Peyer's patch (tissue), 4 donors: Measurements from ENCODE around the gene CKS1B. TPM values are rescaled to one million over a fixed set of nuclear protein-coding genes. Genes with fewer than 3 reads are reported as not detected.

Source experiments
- DNase-seq, 3 donors: peaks; one replicate each; pipeline ENCODE4 v3.0.0-alpha.2; 2017 to 2019
- H3K27ac ChIP-seq, 4 donors: fragments of 200-600 bp; sonication (generic); one replicate each; pipeline ENCODE4 v1.5.1; 2016 to 2019
- H3K27me3 ChIP-seq, 2 donors: fragments of 200-600 bp; sonication (generic); one replicate each; pipeline ENCODE4 v1.5.1; 2019
- H3K36me3 ChIP-seq, 3 donors: fragments of 200-600 bp; sonication (generic); one replicate each; pipeline ENCODE4 v1.5.1; 2016 to 2019
- H3K4me1 ChIP-seq, 4 donors: fragments of 200-600 bp; sonication (generic); one replicate each; pipeline ENCODE4 v1.5.1; 2016 to 2019
- H3K4me3 ChIP-seq, 4 donors: fragments of 200-600 bp; sonication (generic); 1 replicate in 3 of 4; 2 replicates in 1 of 4; pipeline ENCODE4 v1.5.1; 2016 to 2019; ENCODE audit warnings: mild to moderate bottlenecking in 1 of 4
- H3K9me3 ChIP-seq, 4 donors: fragments of 200-600 bp; sonication (generic); one replicate each; pipeline ENCODE4 v1.5.1; 2016 to 2019; ENCODE audit warnings: mild to moderate bottlenecking in 1 of 4
- POLR2A ChIP-seq, 2 donors: fragments of 450-650 bp; IDR thresholded peaks; one replicate each; pipeline ENCODE4 v1.5.1; 2017; ENCODE audit warnings: antibody characterized with exemption in 2 of 2, mild to moderate bottlenecking in 2 of 2, moderate library complexity in 2 of 2
- total RNA-seq, 4 donors: library from RNA; depleted of rRNA; stranded (reverse); fragments of >200 nt; gene quantifications; one replicate each; pipeline ENCODE4 v1.1.0, GENCODE V29; 2016
- TF ChIP-seq, protein P1 (sequence below), 6 experiments: fragments of 450-650 bp in 4 of 6; fragments of 200-600 bp in 2 of 6; sonication (generic) in 1 of 6; IDR thresholded peaks; one replicate each; pipeline ENCODE4 v1.5.1; 2017 to 2019; ENCODE audit warnings: antibody characterized with exemption in 6 of 6, mild to moderate bottlenecking in 3 of 6, moderate library complexity in 1 of 6

The CKS1B gene
- total RNA-seq, 4 donors from 2014 or later, result 20.3 to 39.1 (median 26.5) TPM

DNA sequence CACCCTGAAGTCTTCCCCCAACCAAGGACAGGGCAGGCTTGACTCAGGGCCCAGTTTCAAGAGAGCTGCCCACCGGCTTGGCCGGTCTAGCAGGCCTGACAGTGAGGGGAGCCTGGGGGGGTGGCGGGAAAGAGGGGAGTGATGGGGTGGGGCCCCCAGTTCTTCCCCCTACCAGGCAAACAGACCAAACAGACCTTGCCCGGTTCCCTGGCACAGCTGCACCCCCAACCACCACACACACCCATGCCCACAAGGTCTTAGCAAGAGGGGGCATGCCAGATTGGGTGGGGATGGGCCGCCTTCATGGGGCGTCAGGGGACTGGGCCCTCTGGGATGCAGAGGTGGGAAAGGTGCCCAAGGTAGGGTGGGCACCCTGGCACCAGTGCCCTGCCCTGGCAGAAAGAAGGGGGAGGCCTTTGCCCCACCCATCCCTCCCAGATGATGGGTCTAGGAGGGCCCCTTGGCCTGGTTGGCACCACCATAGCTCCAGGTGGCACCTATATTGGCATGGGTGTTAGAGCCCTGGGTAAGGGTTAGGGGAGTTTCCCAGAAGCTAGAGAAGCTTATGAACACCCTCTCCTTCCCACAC, 37.0 kb downstream of the CKS1B start:
- Histone ChIP-seq H3K4me1 (peaks cover 6 to 79% (median 42%) of the 10 kb centered on the region in 4 donors), H3K4me3 (peak overlapping the region in 2 of 4 donors; percentile 55 to 63), H3K27me3 (no peaks in the 10 kb centered on the region), H3K36me3 (peaks cover 0 to 33% (median 0%) of the 10 kb centered on the region in 3 donors), H3K27ac (peak overlapping the region; percentile 94 to 99 (median 96)), H3K9me3 (no peaks in the 10 kb centered on the region)
- TF ChIP-seq, protein P1, sequence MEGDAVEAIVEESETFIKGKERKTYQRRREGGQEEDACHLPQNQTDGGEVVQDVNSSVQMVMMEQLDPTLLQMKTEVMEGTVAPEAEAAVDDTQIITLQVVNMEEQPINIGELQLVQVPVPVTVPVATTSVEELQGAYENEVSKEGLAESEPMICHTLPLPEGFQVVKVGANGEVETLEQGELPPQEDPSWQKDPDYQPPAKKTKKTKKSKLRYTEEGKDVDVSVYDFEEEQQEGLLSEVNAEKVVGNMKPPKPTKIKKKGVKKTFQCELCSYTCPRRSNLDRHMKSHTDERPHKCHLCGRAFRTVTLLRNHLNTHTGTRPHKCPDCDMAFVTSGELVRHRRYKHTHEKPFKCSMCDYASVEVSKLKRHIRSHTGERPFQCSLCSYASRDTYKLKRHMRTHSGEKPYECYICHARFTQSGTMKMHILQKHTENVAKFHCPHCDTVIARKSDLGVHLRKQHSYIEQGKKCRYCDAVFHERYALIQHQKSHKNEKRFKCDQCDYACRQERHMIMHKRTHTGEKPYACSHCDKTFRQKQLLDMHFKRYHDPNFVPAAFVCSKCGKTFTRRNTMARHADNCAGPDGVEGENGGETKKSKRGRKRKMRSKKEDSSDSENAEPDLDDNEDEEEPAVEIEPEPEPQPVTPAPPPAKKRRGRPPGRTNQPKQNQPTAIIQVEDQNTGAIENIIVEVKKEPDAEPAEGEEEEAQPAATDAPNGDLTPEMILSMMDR (IDR thresholded peaks at IDR 0.05), result no peak
- no peak for TF ChIP-seq POLR2A (IDR thresholded peaks at IDR 0.05)
- DNase-seq, result peak in 1 of 3 donors; percentile 55

DNA sequence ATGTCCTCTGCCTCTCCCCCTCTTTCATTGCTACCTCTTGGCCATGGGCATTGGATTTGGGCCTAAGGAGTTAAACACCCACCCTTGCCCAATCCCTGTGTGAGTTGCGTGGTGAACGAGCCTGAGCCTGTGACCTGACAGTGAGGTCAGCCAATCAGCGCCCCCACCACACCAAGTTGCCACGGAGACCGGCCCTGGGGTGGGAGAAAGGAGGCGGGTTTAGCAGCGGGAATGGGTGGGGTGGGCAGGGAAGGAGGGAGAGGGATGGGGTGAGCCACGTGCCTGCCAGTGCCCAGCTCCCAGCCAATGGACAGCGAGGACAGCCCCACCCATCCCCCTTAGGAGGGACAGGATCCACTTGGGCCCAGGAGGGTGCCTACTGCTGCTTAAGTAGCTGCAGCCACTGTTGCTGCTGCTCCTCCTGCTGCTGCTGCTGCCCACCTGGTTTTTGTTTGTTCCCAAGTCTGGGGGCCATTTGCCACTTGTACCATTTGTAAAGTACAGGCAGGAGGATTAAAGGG, 37.6 kb downstream of the CKS1B start:
- no peaks in the 10 kb centered on the region for H3K27me3 ChIP-seq
- H3K4me1 ChIP-seq, result peaks cover 3 to 79% (median 46%) of the 10 kb centered on the region in 4 donors
- no peaks in the 10 kb centered on the region for H3K9me3 ChIP-seq
- H3K4me3 ChIP-seq, result peak overlapping the region in 2 of 4 donors; percentile 55 to 63
- DNase-seq, result peak; percentile 25 to 88 (median 85)
- peak; percentile 45 to 81 for TF ChIP-seq POLR2A (IDR thresholded peaks at IDR 0.05)
- TF ChIP-seq, protein P1 (IDR thresholded peaks at IDR 0.05), result no peak
- peak overlapping the region; percentile 94 to 99 (median 96) for H3K27ac ChIP-seq
- peaks cover 0 to 36% (median 0%) of the 10 kb centered on the region in 3 donors for H3K36me3 ChIP-seq

DNA sequence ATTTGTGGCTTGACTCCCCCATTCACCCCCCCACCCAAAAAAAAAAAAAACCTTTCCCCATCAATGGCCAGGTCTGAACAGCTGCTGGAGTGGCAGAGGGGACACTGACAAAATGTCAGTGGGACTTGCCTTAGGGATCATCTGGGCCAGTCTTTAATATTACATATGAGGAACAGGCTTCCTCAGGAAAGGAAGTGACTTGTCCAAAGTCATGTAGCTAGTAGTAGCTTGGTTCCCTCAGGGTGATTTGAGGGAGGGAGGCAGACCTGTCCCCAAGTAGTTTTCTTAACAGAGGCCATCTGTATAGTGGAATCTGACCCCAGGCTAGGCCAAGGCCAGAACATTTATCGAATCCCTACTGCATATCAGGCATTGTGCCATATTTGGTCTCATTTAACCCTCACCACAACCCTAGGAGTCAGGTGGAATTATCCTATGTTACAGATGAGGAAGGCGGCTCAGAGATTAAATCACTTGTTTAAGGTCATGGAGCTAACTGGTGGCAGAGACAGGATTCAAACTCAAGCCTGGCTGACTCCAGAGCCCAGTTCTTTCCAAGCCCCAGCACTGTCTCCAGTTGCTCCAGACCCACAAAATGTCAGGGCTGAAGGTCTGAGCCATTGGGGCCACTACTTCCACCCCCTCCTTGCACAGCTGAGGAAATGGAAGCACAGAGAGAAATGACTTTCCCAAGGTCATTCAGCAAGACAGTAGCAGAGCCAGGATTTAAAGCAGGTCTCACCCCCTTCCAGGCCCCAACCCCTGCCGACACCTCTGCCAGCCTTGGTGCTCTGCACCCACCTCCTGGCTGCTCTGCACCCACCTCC, 38.5 kb downstream of the CKS1B start:
- no peak for TF ChIP-seq POLR2A (IDR thresholded peaks at IDR 0.05)
- TF ChIP-seq, protein P1 (IDR thresholded peaks at IDR 0.05), result no peak

DNA sequence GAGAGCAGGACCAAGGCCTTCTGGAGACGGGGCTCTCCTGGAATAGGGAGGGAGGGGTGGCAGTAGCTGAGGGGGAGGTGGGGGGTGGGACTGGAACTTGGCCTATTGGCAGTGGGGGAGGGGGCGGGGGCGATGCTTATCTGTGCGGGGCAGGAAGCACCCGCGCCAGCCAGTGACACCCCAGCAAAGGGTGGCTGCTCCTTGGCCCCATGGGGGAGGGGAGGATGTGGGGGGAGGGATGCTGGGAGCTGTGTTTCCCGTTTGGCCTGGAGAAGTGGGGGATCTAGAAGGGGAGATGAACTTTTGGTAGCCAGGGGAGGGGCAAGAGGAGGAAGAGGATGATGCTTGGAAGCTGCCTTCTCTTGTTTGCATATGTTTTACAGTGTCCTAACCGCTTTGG, 39.2 kb downstream of the CKS1B start:
- DNase-seq, result peak; percentile 64 to 74 (median 70)
- H3K27me3 ChIP-seq, result no peaks in the 10 kb centered on the region
- H3K9me3 ChIP-seq, result no peaks in the 10 kb centered on the region
- H3K27ac ChIP-seq, result peak overlapping the region; percentile 94 to 99 (median 96)
- no peak for TF ChIP-seq POLR2A (IDR thresholded peaks at IDR 0.05)
- TF ChIP-seq, protein P1 (IDR thresholded peaks at IDR 0.05), result no peak
- H3K36me3 ChIP-seq, result peaks cover 0 to 47% (median 0%) of the 10 kb centered on the region in 3 donors
- peaks cover 3 to 82% (median 53%) of the 10 kb centered on the region in 4 donors for H3K4me1 ChIP-seq
- peak overlapping the region in 1 of 4 donors; percentile 35 for H3K4me3 ChIP-seq

More for the DNA sequence above, 38.5 kb downstream of the CKS1B start:
- H3K4me1 ChIP-seq, result peaks cover 3 to 76% (median 50%) of the 10 kb centered on the region in 4 donors
- peak overlapping the region in 2 of 4 donors; percentile 35 to 63 for H3K4me3 ChIP-seq
- peaks cover 0 to 41% (median 0%) of the 10 kb centered on the region in 3 donors for H3K36me3 ChIP-seq
- H3K27me3 ChIP-seq, result no peaks in the 10 kb centered on the region
- DNase-seq, result no peak
- peak overlapping the region; percentile 94 to 99 (median 96) for H3K27ac ChIP-seq
- H3K9me3 ChIP-seq, result no peaks in the 10 kb centered on the region

DNA sequence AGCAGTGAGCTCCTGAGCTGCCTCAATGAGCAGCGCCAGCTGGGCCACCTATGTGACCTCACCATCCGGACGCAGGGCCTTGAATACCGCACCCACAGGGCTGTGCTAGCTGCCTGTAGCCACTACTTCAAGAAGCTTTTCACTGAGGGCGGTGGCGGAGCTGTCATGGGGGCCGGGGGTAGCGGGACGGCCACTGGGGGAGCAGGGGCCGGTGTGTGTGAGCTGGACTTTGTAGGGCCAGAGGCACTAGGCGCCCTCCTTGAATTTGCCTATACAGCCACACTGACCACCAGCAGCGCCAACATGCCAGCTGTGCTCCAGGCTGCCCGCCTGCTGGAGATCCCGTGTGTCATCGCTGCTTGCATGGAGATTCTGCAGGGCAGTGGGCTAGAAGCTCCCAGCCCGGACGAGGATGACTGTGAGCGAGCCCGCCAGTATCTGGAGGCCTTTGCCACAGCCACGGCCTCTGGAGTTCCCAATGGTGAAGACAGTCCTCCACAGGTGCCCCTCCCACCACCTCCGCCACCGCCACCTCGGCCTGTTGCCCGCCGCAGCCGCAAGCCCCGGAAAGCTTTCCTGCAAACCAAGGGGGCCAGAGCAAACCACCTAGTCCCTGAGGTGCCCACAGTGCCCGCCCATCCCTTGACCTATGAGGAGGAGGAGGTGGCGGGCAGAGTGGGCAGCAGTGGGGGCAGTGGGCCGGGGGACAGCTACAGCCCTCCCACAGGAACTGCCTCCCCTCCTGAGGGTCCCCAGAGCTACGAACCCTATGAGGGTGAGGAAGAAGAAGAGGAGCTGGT, 40.4 kb downstream of the CKS1B start:
- H3K4me3 ChIP-seq, result no peak overlapping the region
- peaks cover 3 to 81% (median 50%) of the 10 kb centered on the region in 4 donors for H3K4me1 ChIP-seq
- H3K9me3 ChIP-seq, result no peaks in the 10 kb centered on the region
- peak in 1 of 3 donors; percentile 51 for DNase-seq
- H3K27ac ChIP-seq, result peak overlapping the region; percentile 94 to 99 (median 96)
- TF ChIP-seq, protein P1 (IDR thresholded peaks at IDR 0.05), result no peak
- no peak for TF ChIP-seq POLR2A (IDR thresholded peaks at IDR 0.05)
- no peaks in the 10 kb centered on the region for H3K27me3 ChIP-seq
- peaks cover 0 to 42% (median 0%) of the 10 kb centered on the region in 3 donors for H3K36me3 ChIP-seq
